ENCODE measurements around the gene CRYBG2. TPM values are rescaled to one million over a fixed set of nuclear protein-coding genes. Genes with fewer than 3 reads are reported as not detected.
A peak's percentile ranks its signal among the peaks of the same experiment; 100 is the strongest.

Gene CRYBG2
- total RNA-seq, 1 experiment from 2014 or later = 21.1 TPM

GRCh38 chr1:26280333-26281042 is 73.4 kb downstream of the CRYBG2 start:
- ChIA-PET POLR2A (no interaction called here), CTCF (interaction anchor here (0.6 to 11.1 kb wide), 15 partner anchors 10 to 245 kb away, joined by 3 to 306 read pairs (median 5); partner anchors contain the start of genes CATSPER4, CD52, CEP85 and CNKSR1)
- no peaks in the 10 kb centered on the region for H3K9me3 Mint-ChIP-seq
- H3K4me1 Mint-ChIP-seq = peaks cover 45% of the 10 kb centered on the region
- DNase-seq (ENCODE audit: low spot score) (no peak), ATAC-seq (no peak)
- peaks cover 33% of the 10 kb centered on the region for H3K36me3 Mint-ChIP-seq
- TF ChIP-seq ESRRA (CRISPR knock-in tag; IDR thresholded peaks at IDR 0.05; ENCODE audit: borderline replicate concordance) (peak; percentile 21; the same call in 1 of the 2 replicates), NR1H2 (CRISPR knock-in tag; IDR thresholded peaks at IDR 0.05) (no peak), ZNF281 (CRISPR knock-in tag; IDR thresholded peaks at IDR 0.05) (0 out of 2 replicates have a peak, but pooled peaks have one; percentile 12)
- H3K27ac Mint-ChIP-seq = no peak overlapping the region; the same call in 1 of the 2 replicates
- no peaks in the 10 kb centered on the region for H3K27me3 Mint-ChIP-seq (ENCODE audit: low read depth)
- H3K4me3 Mint-ChIP-seq = peak overlapping the region; percentile 85

- peak; percentile 71 for ATAC-seq
- ChIA-PET POLR2A (interaction anchor here (0.6 to 1.3 kb wide), 5 partner anchors 11 to 192 kb away, joined by 3 to 6 read pairs (median 4); partner anchors contain the start of genes CATSPER4 and HMGN2), CTCF (interaction anchor here (0.6 to 11.1 kb wide), 30 partner anchors 9 to 254 kb away, joined by 3 to 306 read pairs (median 4); partner anchors contain the start of genes CATSPER4, CD52, CEP85 and CNKSR1)
- DNase-seq (ENCODE audit: low spot score) = peak; percentile 76
- peaks cover 40% of the 10 kb centered on the region for H3K4me1 Mint-ChIP-seq
- H3K4me3 Mint-ChIP-seq = peak within 1 kb of the TSS; percentile 85
- no peaks in the 10 kb centered on the region for H3K27me3 Mint-ChIP-seq (ENCODE audit: low read depth)
- H3K27ac Mint-ChIP-seq = peak within 1 kb of the TSS; percentile 78
- no peaks in the 10 kb centered on the region for H3K9me3 Mint-ChIP-seq
- peaks cover 39% of the 10 kb centered on the region for H3K36me3 Mint-ChIP-seq
- TF ChIP-seq MYBL2 (CRISPR knock-in tag; IDR thresholded peaks at IDR 0.05) (peak; percentile 76; the same call in 1 of the 2 replicates), CTCF (IDR thresholded peaks at IDR 0.05) (no peak), ZNF281 (CRISPR knock-in tag; IDR thresholded peaks at IDR 0.05) (peak; percentile 13; the same call in 1 of the 2 replicates), KAT7 (CRISPR knock-in tag; IDR thresholded peaks at IDR 0.05; ENCODE audit: borderline replicate concordance) (peak; percentile 72; the same call in 1 of the 2 replicates), RORB (CRISPR knock-in tag; IDR thresholded peaks at IDR 0.05) (no peak), NFE2L1 (CRISPR knock-in tag; IDR thresholded peaks at IDR 0.05) (peak; percentile 55; the same call in 1 of the 2 replicates), NFYB (CRISPR knock-in tag; conservative IDR thresholded peaks at IDR 0.05; ENCODE audit: low read depth) (peak; percentile 67), ZNF121 (CRISPR knock-in tag; IDR thresholded peaks at IDR 0.05) (no peak), NR2C2 (CRISPR knock-in tag; IDR thresholded peaks at IDR 0.05) (0 out of 2 replicates have a peak, but pooled peaks have one; percentile 46), NFATC4 (CRISPR knock-in tag; IDR thresholded peaks at IDR 0.05) (peak; percentile 82), ZNF512 (CRISPR knock-in tag; IDR thresholded peaks at IDR 0.05; ENCODE audit: borderline replicate concordance) (no peak), EMX1 (CRISPR knock-in tag; IDR thresholded peaks at IDR 0.05) (0 out of 2 replicates have a peak, but pooled peaks have one; percentile 30), NR1H2 (CRISPR knock-in tag; IDR thresholded peaks at IDR 0.05) (no peak)
- TF ChIP-seq, protein P1, sequence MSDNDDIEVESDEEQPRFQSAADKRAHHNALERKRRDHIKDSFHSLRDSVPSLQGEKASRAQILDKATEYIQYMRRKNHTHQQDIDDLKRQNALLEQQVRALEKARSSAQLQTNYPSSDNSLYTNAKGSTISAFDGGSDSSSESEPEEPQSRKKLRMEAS (CRISPR knock-in tag; IDR thresholded peaks at IDR 0.05) = peak; percentile 79
- TF ChIP-seq, protein P2, sequence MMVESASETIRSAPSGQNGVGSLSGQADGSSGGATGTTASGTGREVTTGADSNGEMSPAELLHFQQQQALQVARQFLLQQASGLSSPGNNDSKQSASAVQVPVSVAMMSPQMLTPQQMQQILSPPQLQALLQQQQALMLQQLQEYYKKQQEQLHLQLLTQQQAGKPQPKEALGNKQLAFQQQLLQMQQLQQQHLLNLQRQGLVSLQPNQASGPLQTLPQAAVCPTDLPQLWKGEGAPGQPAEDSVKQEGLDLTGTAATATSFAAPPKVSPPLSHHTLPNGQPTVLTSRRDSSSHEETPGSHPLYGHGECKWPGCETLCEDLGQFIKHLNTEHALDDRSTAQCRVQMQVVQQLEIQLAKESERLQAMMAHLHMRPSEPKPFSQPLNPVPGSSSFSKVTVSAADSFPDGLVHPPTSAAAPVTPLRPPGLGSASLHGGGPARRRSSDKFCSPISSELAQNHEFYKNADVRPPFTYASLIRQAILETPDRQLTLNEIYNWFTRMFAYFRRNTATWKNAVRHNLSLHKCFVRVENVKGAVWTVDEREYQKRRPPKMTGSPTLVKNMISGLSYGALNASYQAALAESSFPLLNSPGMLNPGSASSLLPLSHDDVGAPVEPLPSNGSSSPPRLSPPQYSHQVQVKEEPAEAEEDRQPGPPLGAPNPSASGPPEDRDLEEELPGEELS (CRISPR knock-in tag; IDR thresholded peaks at IDR 0.05) = peak; percentile 84
- TF ChIP-seq, protein P3, sequence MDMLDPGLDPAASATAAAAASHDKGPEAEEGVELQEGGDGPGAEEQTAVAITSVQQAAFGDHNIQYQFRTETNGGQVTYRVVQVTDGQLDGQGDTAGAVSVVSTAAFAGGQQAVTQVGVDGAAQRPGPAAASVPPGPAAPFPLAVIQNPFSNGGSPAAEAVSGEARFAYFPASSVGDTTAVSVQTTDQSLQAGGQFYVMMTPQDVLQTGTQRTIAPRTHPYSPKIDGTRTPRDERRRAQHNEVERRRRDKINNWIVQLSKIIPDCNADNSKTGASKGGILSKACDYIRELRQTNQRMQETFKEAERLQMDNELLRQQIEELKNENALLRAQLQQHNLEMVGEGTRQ (CRISPR knock-in tag; IDR thresholded peaks at IDR 0.05) = no peak
Measured at GRCh38 chr1:26279456-26280332, 74.2 kb downstream of the CRYBG2 start, which contains the start of gene SH3BGRL3. Gene SH3BGRL3 (plus strand): TSS chr1:26280086. CDS start chr1:26280156, 70 bp downstream.

Measured in WTC11 (cell line).